K562 (cell line): ENCODE results near the gene FILIP1. TPM values are rescaled to one million over a fixed set of nuclear protein-coding genes. Genes with fewer than 3 reads are reported as not detected.

Experiments
- ATAC-seq: fragments of 200-7000 bp; cut with Tn5 transposase; 3 replicates; pipeline ENCODE4 v1.9.1; 2020; ENCODE audit warnings: moderate library complexity
- BruUV-seq: library from RNA; stranded (reverse); fragments of 400-500 nt; replicated peaks from 2 replicates; lab custom pipeline; 2021; lab: Mats Ljungman, UMichigan
- CTCF ChIA-PET: fragments of 300-600 bp; formaldehyde crosslinking; extraction: SDS; loops from one replicate; lab custom pipeline; 2021; ENCODE audit warnings: low intra/inter-chr PET ratio; lab: Yijun Ruan, JAX
- POLR2A ChIA-PET: fragments of 300-600, 350-650 bp; sonication (Branson Sonifier 250); formaldehyde crosslinking; extraction: SDS; loops from one replicate; lab custom pipeline; 2021; ENCODE audit warnings: antibody characterized with exemption, inconsistent platforms; lab: Yijun Ruan, JAX
- DNase-seq, 4 experiments: peaks; one replicate each; pipeline versions ENCODE4 v3.0.0 to v3.0.0-alpha.2; 2011 to 2018; ENCODE audit warnings: low spot score in 3 of 4, mixed read lengths in 3 of 4; ENCODE audit errors: extremely low read depth in 1 of 4
- FAIRE-seq: peaks from 2 replicates; lab custom pipeline; 2011; peaks lifted over from hg19 to GRCh38; lab: Jason Lieb, UNC
- H2AFZ ChIP-seq: 2 replicates; pipeline ENCODE4 v1.6.0; 2011; ENCODE audit warnings: low read depth, low read length, control low read depth, inconsistent platforms
- H3K27ac ChIP-seq: fragments of 200-600 bp; 3 replicates; pipeline ENCODE4 v1.8.0; 2011; ENCODE audit warnings: low read depth, mild to moderate bottlenecking, control low read depth, inconsistent platforms, low read length, moderate library complexity, mixed read lengths; ENCODE audit errors: extremely low read depth
- H3K27me3 ChIP-seq, 2 experiments: fragments of 300-600 bp in 1 of 2; 2 replicates in 1 of 2; 3 replicates in 1 of 2; pipeline versions ENCODE4 v1.6.0 to v1.8.0; 2011; ENCODE audit warnings: inconsistent platforms in 2 of 2, low read length in 2 of 2, mild to moderate bottlenecking in 1 of 2, mixed read lengths in 1 of 2, moderate library complexity in 1 of 2; ENCODE audit not compliant: control insufficient read depth in 2 of 2, insufficient read depth in 2 of 2
- H3K36me3 ChIP-seq: fragments of 300-600 bp; 3 replicates; pipeline ENCODE4 v1.8.0; 2011; ENCODE audit warnings: mild to moderate bottlenecking, low read length, inconsistent platforms; ENCODE audit not compliant: control insufficient read depth, insufficient read depth
- H3K4me1 ChIP-seq, 2 experiments: fragments of 200-600 bp in 1 of 2; replicated peaks in 1 of 2; 2 replicates in 1 of 2; 3 replicates in 1 of 2; pipeline versions ENCODE4 v1.5.1 to v1.8.0; 2011; ENCODE audit warnings: inconsistent platforms in 2 of 2, low read length in 2 of 2, mild to moderate bottlenecking in 1 of 2, mixed read lengths in 1 of 2, moderate library complexity in 1 of 2; ENCODE audit not compliant: control insufficient read depth in 2 of 2, insufficient read depth in 2 of 2
- H3K4me2 ChIP-seq: 2 replicates; pipeline ENCODE4 v1.6.1; 2011; ENCODE audit warnings: low read length, control low read depth, inconsistent platforms, mixed read lengths; ENCODE audit not compliant: insufficient read depth
- H3K4me3 ChIP-seq: fragments of 200-600 bp; sonication (generic), shearing (Covaris generic); 2 replicates; pipeline ENCODE4 v1.5.1; 2016; ENCODE audit warnings: control low read depth, inconsistent platforms
- H3K79me2 ChIP-seq: fragments of 200-600 bp; 3 replicates; pipeline ENCODE4 v1.8.0; 2011; ENCODE audit warnings: low read length, inconsistent platforms; ENCODE audit not compliant: control insufficient read depth, insufficient read depth
- H3K9ac ChIP-seq, 2 experiments: 2 replicates each; pipeline versions ENCODE4 v1.6.0 to v1.6.1; 2011; ENCODE audit warnings: low read depth in 2 of 2, low read length in 2 of 2, control low read depth in 1 of 2, inconsistent platforms in 1 of 2, mild to moderate bottlenecking in 1 of 2, mixed read lengths in 1 of 2; ENCODE audit not compliant: insufficient read depth in 1 of 2
- H3K9me1 ChIP-seq: one replicate; pipeline ENCODE4 v1.6.0; 2011; ENCODE audit warnings: inconsistent platforms, mild to moderate bottlenecking, low read length, moderate library complexity; ENCODE audit not compliant: control insufficient read depth, insufficient read depth
- H3K9me3 ChIP-seq: replicated peaks from 2 replicates; pipeline ENCODE4 v1.5.1; 2011; ENCODE audit warnings: low read depth, low read length, inconsistent platforms; ENCODE audit not compliant: control insufficient read depth, insufficient read depth
- H4K20me1 ChIP-seq: replicated peaks from 2 replicates; pipeline ENCODE4 v1.6.1; 2011; ENCODE audit warnings: low read length, inconsistent platforms, mixed read lengths; ENCODE audit not compliant: control insufficient read depth, insufficient read depth
- EGR1 ChIP-seq: fragments of 450-650 bp; conservative IDR thresholded peaks from 2 replicates; pipeline ENCODE4 v1.6.1; 2017; ENCODE audit warnings: mild to moderate bottlenecking
- ESRRB ChIP-seq: fragments of 250-450 bp; sonication (Bioruptor Pico); IDR thresholded peaks from 2 replicates; pipeline ENCODE4 v1.5.0; 2020; ENCODE audit warnings: mild to moderate bottlenecking, moderate library complexity, borderline replicate concordance
- FUS ChIP-seq: fragments of 200-400 bp; formaldehyde crosslinking; optimal IDR thresholded peaks from 2 replicates; pipeline ENCODE3; 2017; ENCODE audit warnings: low read depth, low read length
- KAT7 ChIP-seq: sonication (generic); formaldehyde crosslinking; IDR thresholded peaks from 2 replicates; pipeline ENCODE4 v1.8.0; 2022; ENCODE audit warnings: missing genetic modification reagents, mild to moderate bottlenecking, borderline replicate concordance
- KAT8 ChIP-seq: fragments of 450-650 bp; IDR thresholded peaks from 2 replicates; pipeline ENCODE4 v1.6.1; 2016; ENCODE audit warnings: low read depth, mild to moderate bottlenecking
- MYNN ChIP-seq, 2 experiments: sonication (generic); formaldehyde crosslinking in 1 of 2; IDR thresholded peaks; 2 replicates each; pipeline versions ENCODE4 v1.5.0 to v1.6.1; 2016 to 2020; ENCODE audit warnings: antibody characterized with exemption in 1 of 2, missing genetic modification reagents in 1 of 2
- NFE2 ChIP-seq: IDR thresholded peaks from 2 replicates; pipeline ENCODE4 v1.6.1; 2014; ENCODE audit warnings: antibody characterized with exemption, low read depth
- NR1H2 ChIP-seq: sonication (generic); formaldehyde crosslinking; IDR thresholded peaks from 2 replicates; pipeline ENCODE4 v1.4.0; 2020; ENCODE audit warnings: mild to moderate bottlenecking, missing genetic modification reagents
- NR2C1 ChIP-seq, 2 experiments: fragments of 450-650 bp; IDR thresholded peaks; 2 replicates each; pipeline ENCODE4 v1.6.1; 2017; ENCODE audit warnings: mild to moderate bottlenecking in 2 of 2, antibody characterized with exemption in 1 of 2, inconsistent platforms in 1 of 2, missing compliant biosample characterization in 1 of 2, missing genetic modification characterization in 1 of 2
- NR3C1 ChIP-seq: sonication (generic); formaldehyde crosslinking; IDR thresholded peaks from 2 replicates; pipeline ENCODE4 v1.8.1; 2022; ENCODE audit warnings: missing genetic modification reagents
- PHF8 ChIP-seq: fragments of 200-600 bp; sonication (generic); IDR thresholded peaks from 2 replicates; pipeline ENCODE4 v1.6.1; 2012; ENCODE audit warnings: mixed run types, mild to moderate bottlenecking, inconsistent platforms, low read length, moderate library complexity, borderline replicate concordance
- RCOR1 ChIP-seq, 2 experiments: IDR thresholded peaks; 2 replicates each; pipeline ENCODE4 v1.6.1; 2012; ENCODE audit warnings: low read depth in 2 of 2, low read length in 2 of 2, borderline replicate concordance in 1 of 2, improper control_type of control experiment in 1 of 2
- SMAD1 ChIP-seq: fragments of 150-350 bp; IDR thresholded peaks from 2 replicates; pipeline ENCODE4 v1.6.1; 2014; ENCODE audit warnings: low read length, low read depth; ENCODE audit not compliant: partially characterized antibody
- SMAD4 ChIP-seq: fragments of 250-450 bp; sonication (Bioruptor Pico); conservative IDR thresholded peaks from 2 replicates; pipeline ENCODE4 v1.8.0; 2021; ENCODE audit warnings: inconsistent platforms, mild to moderate bottlenecking, moderate library complexity
- ZNF507 ChIP-seq: conservative IDR thresholded peaks from 2 replicates; pipeline ENCODE4 v1.6.1; 2017; ENCODE audit warnings: missing genetic modification characterization, missing compliant biosample characterization
- ZNF551 ChIP-seq: fragments of 250-450 bp; sonication (Bioruptor Pico); IDR thresholded peaks from 2 replicates; pipeline ENCODE4 v1.5.0; 2021; ENCODE audit warnings: mild to moderate bottlenecking, moderate library complexity
- ZNF77 ChIP-seq: fragments of 250-450 bp; sonication (Bioruptor Pico); IDR thresholded peaks from 2 replicates; pipeline ENCODE4 v1.5.0; 2020
- ZNF780A ChIP-seq: fragments of 250-450 bp; sonication (Bioruptor Pico); IDR thresholded peaks from 2 replicates; pipeline ENCODE4 v1.5.0; 2021; ENCODE audit warnings: mild to moderate bottlenecking
- ZNF79 ChIP-seq: fragments of 250-450 bp; sonication (Bioruptor Pico); IDR thresholded peaks from 2 replicates; pipeline ENCODE4 v1.4.0; 2020; ENCODE audit warnings: low read depth, mild to moderate bottlenecking, moderate library complexity
- WGBS: fragments of 100-300 bp; shearing (Covaris generic); methylation state at CpG from one replicate; pipeline ENCODE4 v1.1.6; 2016; ENCODE audit warnings: low coverage, mixed read lengths; ENCODE audit not compliant: insufficient coverage; ENCODE audit errors: missing lambda C conversion rate; 5-methylcytosine and 5-hydroxymethylcytosine counted together
- in situ Hi-C: fragments of 300-500 bp; cut with MboI; formaldehyde crosslinking; loops from 4 replicates; pipeline ENCODE4 v1.15.0; 2018; ENCODE audit warnings: inconsistent platforms, mixed read lengths
- intact Hi-C: fragments of 100-400 bp; cut with micrococcal nuclease; formaldehyde crosslinking; loops from 2 replicates; pipeline ENCODE4 v1.14.2; 2022
- polyA plus RNA-seq, 8 experiments: library from polyadenylated mRNA; depleted of rRNA in 4 of 8; stranded (reverse) in 5 of 8; unstranded in 3 of 8; fragments of >200 nt; fragmentation: Nextera tagmentation in 2 of 8; fragmentation: Illumina TruSeq in 1 of 8; extraction: Ambion mirVana in 2 of 8; extraction: Trizol in 1 of 8; gene quantifications; 2 replicates each; pipeline versions ENCODE4 v1.2.1 to v1.2.3, GENCODE V29; 2011 to 2014; ENCODE audit warnings: inconsistent platforms in 1 of 8, missing spikeins in 1 of 8
- total RNA-seq, 7 experiments: library from RNA; depleted of rRNA in 6 of 7; stranded (reverse); fragments of >200 nt in 6 of 7; fragmentation: Illumina TruSeq in 2 of 7; extraction: Trizol in 2 of 7; gene quantifications; 2 replicates each; pipeline versions ENCODE4 v1.2.1 to v1.2.3, GENCODE V29; 2011 to 2021; ENCODE audit warnings: low replicate concordance in 1 of 7
- TF ChIP-seq, protein P1 (sequence below): fragments of 250-450 bp; sonication (Bioruptor Pico); IDR thresholded peaks from 2 replicates; pipeline ENCODE4 v1.8.0; 2021; ENCODE audit warnings: mild to moderate bottlenecking, moderate library complexity

Gene FILIP1
- total and polyA plus RNA-seq, 9 of the 15 experiments (the other 6 are each of a cell fraction or from before 2014, with no cell fraction given), result 0.03 to 0.25 (median 0.10) TPM; not detected in 1

DNA sequence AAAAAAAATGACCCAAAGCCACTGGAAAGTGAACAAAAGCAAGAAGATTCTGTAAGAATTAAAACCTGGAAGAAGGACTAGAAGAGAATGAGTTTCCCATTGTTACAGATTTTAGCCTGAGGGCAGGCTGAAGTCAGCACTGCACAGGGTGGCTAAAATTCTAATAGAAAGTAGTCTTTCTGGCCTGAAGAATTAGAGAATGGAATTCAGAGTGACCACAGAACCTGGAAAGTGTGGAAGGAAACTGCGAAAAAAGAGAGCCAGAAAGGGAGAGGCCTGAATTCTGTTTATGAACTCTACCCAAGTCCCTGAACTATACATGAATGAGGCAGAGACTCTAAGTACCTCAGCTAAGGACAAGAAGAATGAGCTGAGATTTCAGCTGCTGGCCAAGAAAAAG is 38.9 kb upstream of the FILIP1 start (continued):
- TF ChIP-seq ZNF551 (CRISPR knock-in tag), result no peak
- TF ChIP-seq SMAD4 (CRISPR knock-in tag), result no peak

DNA sequence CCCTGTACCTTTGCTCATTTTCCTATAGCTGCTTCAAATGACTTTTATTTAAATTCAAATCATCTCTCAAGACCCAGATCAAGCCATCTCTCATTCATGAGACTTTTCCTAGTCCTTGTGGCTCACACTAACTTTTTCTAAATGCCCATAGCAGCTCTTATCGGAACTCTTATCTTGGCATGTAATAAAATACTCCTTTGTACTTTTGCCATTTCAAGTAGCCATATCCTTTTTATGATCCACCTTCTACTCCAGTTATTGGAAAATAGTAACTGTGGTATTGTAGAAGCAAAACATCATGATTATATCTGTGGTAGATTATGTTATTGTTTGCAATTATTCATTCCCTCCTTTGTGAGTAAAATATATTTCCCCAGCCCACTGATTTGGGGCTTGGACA is 37.6 kb upstream of the FILIP1 start:
- H3K79me2 ChIP-seq, result no peaks in the 10 kb centered on the region
- H3K27ac ChIP-seq, result no peak overlapping the region
- H3K4me1 ChIP-seq, result no peaks in the 10 kb centered on the region
- no peaks in the 10 kb centered on the region for H3K36me3 ChIP-seq
- POLR2A ChIA-PET, result interaction anchor here (1.4 kb wide), 1 partner anchor 23 kb away, joined by 3 read pairs; no protein-coding TSS in a partner anchor
- no peak overlapping the region for H3K9ac ChIP-seq
- intact Hi-C loops, result no loop called here
- H4K20me1 ChIP-seq, result no peaks in the 10 kb centered on the region
- H3K4me2 ChIP-seq, result no peak overlapping the region
- no peak for ATAC-seq
- CTCF ChIA-PET, result no interaction called here
- DNase-seq, result no peak
- no peak overlapping the region for H2AFZ ChIP-seq
- no peaks in the 10 kb centered on the region for H3K9me1 ChIP-seq
- no peak for FAIRE-seq
- H3K27me3 ChIP-seq, result no peaks in the 10 kb centered on the region
- TF ChIP-seq KAT7 (no peak), NR2C1 (IDR thresholded peaks at IDR 0.05) (no peak), NR2C1 (tag; IDR thresholded peaks at IDR 0.05) (no peak), ZNF780A (CRISPR knock-in tag) (no peak), PHF8 (no peak), NR3C1 (CRISPR knock-in tag) (no peak), SMAD1 (no peak), FUS (no peak), ZNF77 (CRISPR knock-in tag) (no peak), ESRRB (CRISPR knock-in tag) (no peak), NR1H2 (CRISPR knock-in tag) (no peak), EGR1 (no peak), ZNF507 (no peak), KAT8 (no peak), NFE2 (no peak), MYNN (IDR thresholded peaks at IDR 0.05) (no peak), MYNN (CRISPR knock-in tag; IDR thresholded peaks at IDR 0.05) (no peak), ZNF79 (no peak), RCOR1 (IDR thresholded peaks at IDR 0.05; ENCODE audit: borderline replicate concordance in 1 of 2, low read depth in 2 of 2, low read length in 2 of 2) (no peak)
- TF ChIP-seq, protein P1, sequence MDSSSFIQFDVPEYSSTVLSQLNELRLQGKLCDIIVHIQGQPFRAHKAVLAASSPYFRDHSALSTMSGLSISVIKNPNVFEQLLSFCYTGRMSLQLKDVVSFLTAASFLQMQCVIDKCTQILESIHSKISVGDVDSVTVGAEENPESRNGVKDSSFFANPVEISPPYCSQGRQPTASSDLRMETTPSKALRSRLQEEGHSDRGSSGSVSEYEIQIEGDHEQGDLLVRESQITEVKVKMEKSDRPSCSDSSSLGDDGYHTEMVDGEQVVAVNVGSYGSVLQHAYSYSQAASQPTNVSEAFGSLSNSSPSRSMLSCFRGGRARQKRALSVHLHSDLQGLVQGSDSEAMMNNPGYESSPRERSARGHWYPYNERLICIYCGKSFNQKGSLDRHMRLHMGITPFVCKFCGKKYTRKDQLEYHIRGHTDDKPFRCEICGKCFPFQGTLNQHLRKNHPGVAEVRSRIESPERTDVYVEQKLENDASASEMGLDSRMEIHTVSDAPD, result no peak
- WGBS, result 0% methylated on average over 1 of the region's 1 CpG
- in situ Hi-C loops, result loop anchor here (25.0 kb wide), 1 partner anchor 1794 kb away; no protein-coding TSS in a partner anchor
- H3K4me3 ChIP-seq, result no peak overlapping the region
- H3K9me3 ChIP-seq, result no peaks in the 10 kb centered on the region
- no TSS peak for BruUV-seq
